ENCODE measurements around the gene AGK.
"Not testable (repeated sequence)": the region's sequence is repeated elsewhere in the genome, so short reads cannot be mapped to it uniquely, and the experiment has no call there.

AGK gene

GRCh38 chr7:141630621-141631020 lies 79.4 kb downstream of the AGK start:
- H3K9ac ChIP-seq (ENCODE audit: low read depth, low read length): no peak overlapping the region
- no peaks in the 10 kb centered on the region for H3K36me3 ChIP-seq (ENCODE audit: insufficient read depth, low read length)
- no peaks in the 10 kb centered on the region for H3K4me1 ChIP-seq (ENCODE audit: insufficient read depth, low read length)
- H3K9me3 ChIP-seq (ENCODE audit: control insufficient read depth, insufficient read depth, low read length): no peaks in the 10 kb centered on the region

GRCh38 chr7:141631525-141631924 lies 80.3 kb downstream of the AGK start:
- H3K9ac ChIP-seq (ENCODE audit: low read depth, low read length): no peak overlapping the region
- no peaks in the 10 kb centered on the region for H3K9me3 ChIP-seq (ENCODE audit: control insufficient read depth, insufficient read depth, low read length)
- H3K36me3 ChIP-seq (ENCODE audit: insufficient read depth, low read length): no peaks in the 10 kb centered on the region
- H3K4me1 ChIP-seq (ENCODE audit: insufficient read depth, low read length): no peaks in the 10 kb centered on the region

GRCh38 chr7:141634065-141634464 lies 82.9 kb downstream of the AGK start:
- H3K36me3 ChIP-seq (ENCODE audit: insufficient read depth, low read length): no peaks in the 10 kb centered on the region

GRCh38 chr7:141636053-141636452 lies 84.8 kb downstream of the AGK start:
- H3K9me3 ChIP-seq (ENCODE audit: control insufficient read depth, insufficient read depth, low read length): no peaks in the 10 kb centered on the region
- H3K36me3 ChIP-seq (ENCODE audit: insufficient read depth, low read length): 0 out of 2 replicates have a peak, but pooled peaks cover 1% of the 10 kb centered on the region
- no peaks in the 10 kb centered on the region; the same call in 1 of the 2 replicates for H3K4me1 ChIP-seq (ENCODE audit: insufficient read depth, low read length)
- H3K9ac ChIP-seq (ENCODE audit: low read depth, low read length): no peak overlapping the region

More at GRCh38 chr7:141634065-141634464, 82.9 kb downstream of the AGK start:
- Histone ChIP-seq H3K4me1 (ENCODE audit: insufficient read depth, low read length) (no peaks in the 10 kb centered on the region; the same call in 1 of the 2 replicates), H3K9ac (ENCODE audit: low read depth, low read length) (no peak overlapping the region), H3K9me3 (ENCODE audit: control insufficient read depth, insufficient read depth, low read length) (no peaks in the 10 kb centered on the region)

- no peak overlapping the region for H3K9ac ChIP-seq (ENCODE audit: low read depth, low read length)
- H3K9me3 ChIP-seq (ENCODE audit: control insufficient read depth, insufficient read depth, low read length): no peaks in the 10 kb centered on the region
- no peaks in the 10 kb centered on the region; the same call in 1 of the 2 replicates for H3K4me1 ChIP-seq (ENCODE audit: insufficient read depth, low read length)
- peaks cover 8% of the 10 kb centered on the region; the same call in 1 of the 2 replicates for H3K36me3 ChIP-seq (ENCODE audit: insufficient read depth, low read length)
These were observed 89.1 kb downstream of the AGK start for GRCh38 chr7:141640239-141640840.

- Histone ChIP-seq H3K4me1 (ENCODE audit: insufficient read depth, low read length) (no peaks in the 10 kb centered on the region; the same call in 1 of the 2 replicates), H3K9ac (ENCODE audit: low read depth, low read length) (no peak overlapping the region), H3K9me3 (ENCODE audit: control insufficient read depth, insufficient read depth, low read length) (no peaks in the 10 kb centered on the region), H3K36me3 (ENCODE audit: insufficient read depth, low read length) (peaks cover 8% of the 10 kb centered on the region; the same call in 1 of the 2 replicates)
These were observed 90.7 kb downstream of the AGK start for GRCh38 chr7:141641876-141642275.

GRCh38 chr7:141645188-141645587 lies 94.0 kb downstream of the AGK start:
- Histone ChIP-seq H3K36me3 (ENCODE audit: insufficient read depth, low read length) (peaks cover 8% of the 10 kb centered on the region; the same call in 1 of the 2 replicates), H3K9ac (ENCODE audit: low read depth, low read length) (no peak overlapping the region), H3K9me3 (ENCODE audit: control insufficient read depth, insufficient read depth, low read length) (no peaks in the 10 kb centered on the region), H3K4me1 (ENCODE audit: insufficient read depth, low read length) (peaks cover 6% of the 10 kb centered on the region)

- Histone ChIP-seq H3K4me1 (ENCODE audit: insufficient read depth, low read length) (peaks cover 6% of the 10 kb centered on the region), H3K9ac (ENCODE audit: low read depth, low read length) (no peak overlapping the region), H3K9me3 (ENCODE audit: control insufficient read depth, insufficient read depth, low read length) (no peaks in the 10 kb centered on the region), H3K36me3 (ENCODE audit: insufficient read depth, low read length) (no peaks in the 10 kb centered on the region)
These were observed 95.7 kb downstream of the AGK start for GRCh38 chr7:141646826-141647480.

- not testable (repeated sequence) for H3K4me1 ChIP-seq (ENCODE audit: insufficient read depth, low read length); H3K9me3 ChIP-seq (ENCODE audit: control insufficient read depth, insufficient read depth, low read length); H3K36me3 ChIP-seq (ENCODE audit: insufficient read depth, low read length); H3K9ac ChIP-seq (ENCODE audit: low read depth, low read length)
These were observed 96.5 kb downstream of the AGK start for GRCh38 chr7:141647701-141648100.

GRCh38 chr7:141648276-141649114 lies 97.3 kb downstream of the AGK start:
- Histone ChIP-seq H3K36me3 (ENCODE audit: insufficient read depth, low read length) (no peaks in the 10 kb centered on the region), H3K9me3 (ENCODE audit: control insufficient read depth, insufficient read depth, low read length) (no peaks in the 10 kb centered on the region), H3K4me1 (ENCODE audit: insufficient read depth, low read length) (peaks cover 6% of the 10 kb centered on the region), H3K9ac (ENCODE audit: low read depth, low read length) (no peak overlapping the region)

- Histone ChIP-seq H3K4me1 (ENCODE audit: insufficient read depth, low read length) (peaks cover 6% of the 10 kb centered on the region), H3K9ac (ENCODE audit: low read depth, low read length) (no peak overlapping the region), H3K9me3 (ENCODE audit: control insufficient read depth, insufficient read depth, low read length) (no peaks in the 10 kb centered on the region), H3K36me3 (ENCODE audit: insufficient read depth, low read length) (no peaks in the 10 kb centered on the region)
These were observed 98.1 kb downstream of the AGK start for GRCh38 chr7:141649137-141649864.

GRCh38 chr7:141649865-141650634 lies 98.8 kb downstream of the AGK start:
- Histone ChIP-seq H3K36me3 (ENCODE audit: insufficient read depth, low read length) (no peaks in the 10 kb centered on the region), H3K9me3 (ENCODE audit: control insufficient read depth, insufficient read depth, low read length) (no peaks in the 10 kb centered on the region), H3K4me1 (ENCODE audit: insufficient read depth, low read length) (peaks cover 6% of the 10 kb centered on the region), H3K9ac (ENCODE audit: low read depth, low read length) (no peak overlapping the region)

- Histone ChIP-seq H3K9me3 (ENCODE audit: control insufficient read depth, insufficient read depth, low read length) (no peaks in the 10 kb centered on the region), H3K9ac (ENCODE audit: low read depth, low read length) (no peak overlapping the region), H3K36me3 (ENCODE audit: insufficient read depth, low read length) (no peaks in the 10 kb centered on the region), H3K4me1 (ENCODE audit: insufficient read depth, low read length) (peaks cover 6% of the 10 kb centered on the region)
These were observed 100.2 kb downstream of the AGK start for GRCh38 chr7:141651417-141651816.

All from ES-I3 (cell line).